Loucy (cell line): ENCODE measurements around the gene CENPO.

Experiments used
- EZH2phosphoT487 ChIP-seq: fragments of 200-600 bp; IDR thresholded peaks from 2 replicates; pipeline ENCODE4 v1.6.1; 2018; ENCODE audit warnings: antibody characterized with exemption, mild to moderate bottlenecking, moderate library complexity, borderline replicate concordance
- TF ChIP-seq, protein P1 (sequence below): fragments of 200-600 bp; sonication (generic); conservative IDR thresholded peaks from 2 replicates; pipeline ENCODE4 v1.5.1; 2014; ENCODE audit warnings: mild to moderate bottlenecking, antibody characterized with exemption, low read length

DNA sequence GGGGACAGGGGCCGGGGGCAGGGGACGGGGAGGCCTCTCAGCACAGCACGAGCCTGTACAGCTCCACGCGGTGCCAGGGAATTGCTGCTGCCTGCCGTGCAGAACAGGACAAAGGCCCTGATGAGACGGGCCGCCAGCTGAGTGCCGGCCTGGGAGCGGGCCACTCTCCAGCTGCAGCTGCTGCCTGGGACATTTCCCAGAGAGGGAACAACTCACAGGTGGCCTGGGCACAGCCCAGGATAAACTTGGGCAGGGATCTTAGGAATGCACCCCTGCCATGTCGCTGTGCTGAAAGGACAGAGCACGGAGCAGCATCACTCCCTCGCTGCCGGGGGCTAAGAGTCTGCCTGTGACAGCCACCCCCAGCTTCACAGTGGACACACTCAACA, 38.8 kb downstream of the CENPO start:
- TF ChIP-seq, protein P1, sequence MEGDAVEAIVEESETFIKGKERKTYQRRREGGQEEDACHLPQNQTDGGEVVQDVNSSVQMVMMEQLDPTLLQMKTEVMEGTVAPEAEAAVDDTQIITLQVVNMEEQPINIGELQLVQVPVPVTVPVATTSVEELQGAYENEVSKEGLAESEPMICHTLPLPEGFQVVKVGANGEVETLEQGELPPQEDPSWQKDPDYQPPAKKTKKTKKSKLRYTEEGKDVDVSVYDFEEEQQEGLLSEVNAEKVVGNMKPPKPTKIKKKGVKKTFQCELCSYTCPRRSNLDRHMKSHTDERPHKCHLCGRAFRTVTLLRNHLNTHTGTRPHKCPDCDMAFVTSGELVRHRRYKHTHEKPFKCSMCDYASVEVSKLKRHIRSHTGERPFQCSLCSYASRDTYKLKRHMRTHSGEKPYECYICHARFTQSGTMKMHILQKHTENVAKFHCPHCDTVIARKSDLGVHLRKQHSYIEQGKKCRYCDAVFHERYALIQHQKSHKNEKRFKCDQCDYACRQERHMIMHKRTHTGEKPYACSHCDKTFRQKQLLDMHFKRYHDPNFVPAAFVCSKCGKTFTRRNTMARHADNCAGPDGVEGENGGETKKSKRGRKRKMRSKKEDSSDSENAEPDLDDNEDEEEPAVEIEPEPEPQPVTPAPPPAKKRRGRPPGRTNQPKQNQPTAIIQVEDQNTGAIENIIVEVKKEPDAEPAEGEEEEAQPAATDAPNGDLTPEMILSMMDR: no peak
- TF ChIP-seq EZH2phosphoT487: no peak
